Esophagus squamous epithelium (tissue), 5 donors: ENCODE data around the gene HNRNPUL2. TPM values are rescaled to one million over a fixed set of nuclear protein-coding genes. Genes with fewer than 3 reads are reported as not detected.
"Not testable (repeated sequence)": the region's sequence is repeated elsewhere in the genome, so short reads cannot be mapped to it uniquely, and the experiment has no call there.

Experiments
- DNase-seq: peaks from one replicate; lab custom pipeline; 2025; lab: John Stamatoyannopoulos, UW
- H3K27ac ChIP-seq, 4 donors: fragments of 200-600 bp; sonication (generic); one replicate each; pipeline ENCODE4 v1.5.1; 2016 to 2019; ENCODE audit warnings: mild to moderate bottlenecking in 1 of 4
- H3K27me3 ChIP-seq, 4 donors: fragments of 200-600 bp; sonication (generic); 1 replicate in 3 of 4; 2 replicates in 1 of 4; pipeline versions ENCODE4 v1.5.1 to v1.6.0; 2017 to 2021; ENCODE audit warnings: antibody characterized with exemption in 1 of 4
- H3K36me3 ChIP-seq, 3 donors: fragments of 200-600 bp; sonication (generic); one replicate each; pipeline ENCODE4 v1.5.1; 2016 to 2019
- H3K4me1 ChIP-seq, 3 donors: fragments of 200-600 bp; sonication (generic); one replicate each; pipeline ENCODE4 v1.5.1; 2017 to 2019
- H3K4me3 ChIP-seq, 4 donors: fragments of 200-600 bp; sonication (generic); 1 replicate in 3 of 4; 2 replicates in 1 of 4; pipeline ENCODE4 v1.5.1; 2016 to 2019; ENCODE audit warnings: mild to moderate bottlenecking in 2 of 4, moderate library complexity in 1 of 4
- H3K9me3 ChIP-seq, 3 donors: fragments of 200-600 bp; sonication (generic); one replicate each; pipeline ENCODE4 v1.5.1; 2016 to 2019
- CTCF ChIP-seq, 6 experiments: fragments of 450-650 bp in 4 of 6; fragments of 200-600 bp in 2 of 6; sonication (generic) in 2 of 6; IDR thresholded peaks; one replicate each; pipeline ENCODE4 v1.5.1; 2016 to 2019; ENCODE audit warnings: antibody characterized with exemption in 6 of 6, mild to moderate bottlenecking in 4 of 6, moderate library complexity in 4 of 6
- POLR2A ChIP-seq, 4 donors: fragments of 450-650 bp; IDR thresholded peaks; one replicate each; pipeline ENCODE4 v1.6.1; 2017; ENCODE audit warnings: antibody characterized with exemption in 4 of 4, mild to moderate bottlenecking in 4 of 4, moderate library complexity in 3 of 4
- WGBS, 2 donors: methylation state at CpG; one replicate each; pipeline ENCODE4 v1.1.5; 2018; 5-methylcytosine and 5-hydroxymethylcytosine counted together
- intact Hi-C: fragments of 100-400 bp; cut with DNase I; formaldehyde crosslinking; loops from one replicate; pipeline ENCODE4 v1.15.0; 2022
- total RNA-seq, 4 donors: library from RNA; depleted of rRNA; stranded (reverse); fragments of >200 nt; gene quantifications; one replicate each; pipeline ENCODE4 v1.1.0, GENCODE V29; 2016
- donor health status: DM: yes; HTN: yes; CAD: no.

The HNRNPUL2 gene
- total RNA-seq, 4 donors from 2014 or later, result 14.4 to 33.0 (median 26.4) TPM

DNA sequence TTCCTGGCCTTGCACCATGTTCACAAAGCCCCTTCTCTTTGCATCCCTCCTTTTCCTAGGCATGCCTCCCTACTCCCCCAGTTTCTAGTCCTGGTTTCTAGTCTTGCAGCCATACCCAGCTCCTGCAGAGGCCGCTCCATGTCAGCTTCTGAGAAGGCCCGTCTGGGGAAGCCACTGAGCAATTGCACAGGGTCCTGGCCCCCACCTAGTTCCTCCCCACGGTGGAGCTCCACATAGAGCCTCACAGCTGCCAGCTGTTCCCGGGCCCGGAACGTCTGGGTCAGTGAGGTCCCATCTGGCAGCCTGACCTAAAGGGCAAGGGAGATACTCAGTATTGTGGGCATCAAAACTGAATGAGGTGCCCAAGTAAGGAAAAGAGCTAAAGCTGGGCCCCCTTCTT lies 50.6 kb downstream of the HNRNPUL2 start:
- WGBS, 2 donors, result 41 to 50% methylated on average over 2 to 3 of the region's 6 CpGs
- Histone ChIP-seq H3K4me1 (peaks cover 26 to 85% (median 33%) of the 10 kb centered on the region in 3 donors), H3K4me3 (no peak overlapping the region), H3K9me3 (no peaks in the 10 kb centered on the region), H3K36me3 (peaks cover 0 to 54% (median 9%) of the 10 kb centered on the region in 3 donors), H3K27ac (no peak overlapping the region), H3K27me3 (no peaks in the 10 kb centered on the region)
- TF ChIP-seq POLR2A (IDR thresholded peaks at IDR 0.05) (no peak), CTCF (IDR thresholded peaks at IDR 0.05) (no peak)
- intact Hi-C loops, result no loop called here
- no peak for DNase-seq

DNA sequence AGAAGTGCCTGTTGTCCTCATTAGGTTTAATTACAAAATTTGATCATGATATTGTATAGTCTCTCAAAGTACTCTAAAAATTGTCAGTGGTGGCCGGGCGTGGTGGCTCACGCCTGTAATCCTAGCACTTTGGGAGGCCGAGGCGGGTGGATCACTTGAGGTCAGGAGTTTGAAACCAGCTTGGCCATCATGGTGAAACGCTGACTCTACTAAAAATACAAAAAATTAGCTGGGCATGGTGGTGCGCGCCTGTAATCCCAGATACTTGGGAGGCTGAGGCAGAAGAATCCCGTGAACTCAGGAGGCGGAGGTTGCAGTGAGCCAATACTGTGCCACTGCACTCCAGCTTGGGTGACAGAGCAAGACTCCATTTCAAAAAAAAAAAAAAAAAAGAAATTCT lies 51.8 kb downstream of the HNRNPUL2 start:
- H3K4me1 ChIP-seq, result peaks cover 25 to 82% (median 39%) of the 10 kb centered on the region in 3 donors
- WGBS, 2 donors, result 88 to 90% methylated on average over 9 to 10 of the region's 10 CpGs

GRCh38 chr11:62673196-62673525 lies 54.1 kb downstream of the HNRNPUL2 start:
- WGBS, 2 donors, result 59 to 75% methylated on average over 2 of the region's 2 CpGs
- Histone ChIP-seq H3K4me3 (peak overlapping the region in 2 of 4 donors; percentile 75 to 85), H3K4me1 (peaks cover 19 to 83% (median 36%) of the 10 kb centered on the region in 3 donors), H3K9me3 (no peaks in the 10 kb centered on the region), H3K36me3 (peaks cover 0 to 54% (median 9%) of the 10 kb centered on the region in 3 donors), H3K27me3 (no peaks in the 10 kb centered on the region), H3K27ac (peak overlapping the region; percentile 92 to 95 (median 93))
- TF ChIP-seq CTCF (IDR thresholded peaks at IDR 0.05), result no peak
- no peak for TF ChIP-seq POLR2A (IDR thresholded peaks at IDR 0.05)
- no peak for DNase-seq
- intact Hi-C loops, result loop anchor here (5.0 kb wide), 1 partner anchor 76 kb away; no protein-coding TSS in a partner anchor

More for the DNA sequence above, 51.8 kb downstream of the HNRNPUL2 start:
- H3K9me3 ChIP-seq, intact Hi-C loops, H3K27ac ChIP-seq, DNase-seq, H3K4me3 ChIP-seq, H3K27me3 ChIP-seq: not testable (repeated sequence)
- peaks cover 0 to 54% (median 9%) of the 10 kb centered on the region in 3 donors for H3K36me3 ChIP-seq

DNA sequence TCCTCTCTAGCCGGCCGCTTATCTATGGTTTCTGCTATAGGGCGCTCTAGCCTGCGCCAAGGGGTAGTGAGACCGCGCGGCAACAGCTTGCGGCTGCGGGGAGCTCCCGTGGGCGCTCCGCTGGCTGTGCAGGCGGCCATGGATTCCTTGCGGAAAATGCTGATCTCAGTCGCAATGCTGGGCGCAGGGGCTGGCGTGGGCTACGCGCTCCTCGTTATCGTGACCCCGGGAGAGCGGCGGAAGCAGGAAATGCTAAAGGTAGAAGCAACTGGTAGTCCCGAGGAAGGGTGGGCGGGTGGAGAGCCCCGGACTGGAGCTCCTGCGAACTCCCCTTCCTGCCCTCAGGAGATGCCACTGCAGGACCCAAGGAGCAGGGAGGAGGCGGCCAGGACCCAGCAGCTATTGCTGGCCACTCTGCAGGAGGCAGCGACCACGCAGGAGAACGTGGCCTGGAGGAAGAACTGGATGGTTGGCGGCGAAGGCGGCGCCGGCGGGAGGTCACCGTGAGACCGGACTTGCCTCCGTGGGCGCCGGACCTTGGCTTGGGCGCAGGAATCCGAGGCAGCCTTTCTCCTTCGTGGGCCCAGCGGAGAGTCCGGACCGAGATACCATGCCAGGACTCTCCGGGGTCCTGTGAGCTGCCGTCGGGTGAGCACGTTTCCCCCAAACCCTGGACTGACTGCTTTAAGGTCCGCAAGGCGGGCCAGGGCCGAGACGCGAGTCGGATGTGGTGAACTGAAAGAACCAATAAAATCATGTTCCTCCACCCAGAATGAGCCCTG lies 55.5 kb downstream of the HNRNPUL2 start, which contains the start of the genes LBHD1 and UQCC3:
TSS of gene LBHD1 (minus strand) at position 660 of the 782 bp plus-strand sequence. CDS start 2,236 bp downstream, outside the sequence.
TSS of gene UQCC3 (plus strand) at position 66 of the 782 bp plus-strand sequence. CDS start at position 139, 73 bp downstream.
- H3K4me1 ChIP-seq, result peaks cover 26 to 83% (median 38%) of the 10 kb centered on the region in 3 donors
- intact Hi-C loops, result loop anchor here (5.0 kb wide), 1 partner anchor 74 kb away; no protein-coding TSS in a partner anchor

GRCh38 chr11:62671236-62671607 lies 56.0 kb downstream of the HNRNPUL2 start:
- intact Hi-C loops, result loop anchor here (5.0 kb wide), 1 partner anchor 74 kb away; no protein-coding TSS in a partner anchor
- TF ChIP-seq POLR2A (IDR thresholded peaks at IDR 0.05) (no peak), CTCF (IDR thresholded peaks at IDR 0.05) (no peak)
- Histone ChIP-seq H3K4me1 (peaks cover 32 to 83% (median 42%) of the 10 kb centered on the region in 3 donors), H3K27ac (peak overlapping the region; percentile 92 to 95 (median 93)), H3K4me3 (peak overlapping the region; percentile 75 to 96 (median 82)), H3K27me3 (no peaks in the 10 kb centered on the region), H3K36me3 (peaks cover 0 to 53% (median 4%) of the 10 kb centered on the region in 3 donors), H3K9me3 (no peaks in the 10 kb centered on the region)
- no peak for DNase-seq
- 0% methylated on average over 17 of the region's 17 CpGs for WGBS, 2 donors

More for the DNA sequence above, 55.5 kb downstream of the HNRNPUL2 start, which contains the start of the genes LBHD1 and UQCC3:
- H3K27me3 ChIP-seq, result no peaks in the 10 kb centered on the region
- TF ChIP-seq CTCF (IDR thresholded peaks at IDR 0.05) (peak in 1 of 6 experiments; percentile 9), POLR2A (IDR thresholded peaks at IDR 0.05) (peak in 2 of 4 donors; percentile 46 to 67)
- WGBS, 2 donors, result 0% methylated on average over 2 to 23 of the region's 59 CpGs
- DNase-seq, result peak; percentile 40
- peak within 1 kb of the TSS; percentile 92 to 95 (median 93) for H3K27ac ChIP-seq
- peak within 1 kb of the TSS; percentile 75 to 96 (median 82) for H3K4me3 ChIP-seq
- peaks cover 0 to 54% (median 0%) of the 10 kb centered on the region in 3 donors for H3K36me3 ChIP-seq
- H3K9me3 ChIP-seq, result no peaks in the 10 kb centered on the region
